HUES64 (cell line): ENCODE data around the gene CCDC152.

Source experiments
- H3K27ac ChIP-seq: 2 replicates; pipeline ENCODE4 v1.7.0; 2013; ENCODE audit warnings: low read depth, low read length, inconsistent platforms
- H3K27me3 ChIP-seq: 2 replicates; pipeline ENCODE4 v1.6.1; 2013; ENCODE audit warnings: mild to moderate bottlenecking, low read length; ENCODE audit not compliant: insufficient read depth
- H3K36me3 ChIP-seq: 2 replicates; pipeline ENCODE4 v1.6.1; 2013; ENCODE audit warnings: mild to moderate bottlenecking, low read length; ENCODE audit not compliant: insufficient read depth
- H3K4me1 ChIP-seq: 2 replicates; pipeline ENCODE4 v1.6.1; 2013; ENCODE audit warnings: mild to moderate bottlenecking, low read length, moderate library complexity; ENCODE audit not compliant: insufficient read depth
- H3K4me3 ChIP-seq: 2 replicates; pipeline ENCODE4 v1.5.1; 2013; ENCODE audit warnings: mild to moderate bottlenecking, low read length, moderate library complexity
- H3K9ac ChIP-seq: 2 replicates; pipeline ENCODE4 v1.6.1; 2013; ENCODE audit warnings: mild to moderate bottlenecking, low read depth, low read length
- H3K9me3 ChIP-seq: 2 replicates; pipeline ENCODE4 v1.6.1; 2013; ENCODE audit warnings: low read depth, low read length; ENCODE audit not compliant: insufficient read depth
- WGBS: fragments of 150-250, 120-280 bp; methylation state at CpG from one replicate; pipeline ENCODE4 v1.1.7; 2013; ENCODE audit warnings: missing lambda C conversion rate; 5-methylcytosine and 5-hydroxymethylcytosine counted together

The CCDC152 gene

GRCh38 chr5:42804717-42805339 is 48.2 kb downstream of the CCDC152 start:
- Histone ChIP-seq H3K4me1 (peaks cover 1% of the 10 kb centered on the region; the same call in 1 of the 2 replicates), H3K4me3 (no peak overlapping the region), H3K9me3 (no peaks in the 10 kb centered on the region), H3K36me3 (peaks cover 35% of the 10 kb centered on the region), H3K9ac (no peak overlapping the region), H3K27ac (no peak overlapping the region), H3K27me3 (no peaks in the 10 kb centered on the region)
- WGBS: 100% methylated on average over 2 of the region's 4 CpGs

- H3K9me3 ChIP-seq: no peaks in the 10 kb centered on the region
- H3K27ac ChIP-seq: no peak overlapping the region
- H3K4me1 ChIP-seq: peaks cover 12% of the 10 kb centered on the region
- 95% methylated on average over 2 of the region's 2 CpGs for WGBS
- no peak overlapping the region for H3K4me3 ChIP-seq
- H3K36me3 ChIP-seq: peaks cover 35% of the 10 kb centered on the region
- H3K9ac ChIP-seq: no peak overlapping the region
- no peaks in the 10 kb centered on the region for H3K27me3 ChIP-seq
These were observed 49.5 kb downstream of the CCDC152 start for GRCh38 chr5:42806004-42806700.

GRCh38 chr5:42806701-42807262 is 50.2 kb downstream of the CCDC152 start:
- whole genome bisulfite sequencing: 93% methylated on average over 1 of the region's 3 CpGs
- H3K4me1 ChIP-seq: peaks cover 18% of the 10 kb centered on the region
- H3K9ac ChIP-seq: no peak overlapping the region
- H3K9me3 ChIP-seq: no peaks in the 10 kb centered on the region
- no peak overlapping the region for H3K4me3 ChIP-seq
- H3K27me3 ChIP-seq: no peaks in the 10 kb centered on the region
- H3K36me3 ChIP-seq: peaks cover 30% of the 10 kb centered on the region
- H3K27ac ChIP-seq: no peak overlapping the region

GRCh38 chr5:42807722-42808447 is 51.3 kb downstream of the CCDC152 start:
- WGBS: 87% methylated on average over 2 of the region's 2 CpGs

GRCh38 chr5:42808888-42809611 is 52.4 kb downstream of the CCDC152 start:
- Histone ChIP-seq H3K4me1 (peaks cover 35% of the 10 kb centered on the region), H3K9ac (no peak overlapping the region), H3K4me3 (no peak overlapping the region), H3K9me3 (no peaks in the 10 kb centered on the region), H3K36me3 (peaks cover 26% of the 10 kb centered on the region), H3K27ac (no peak overlapping the region), H3K27me3 (no peaks in the 10 kb centered on the region)
- 98% methylated on average over 4 of the region's 4 CpGs for WGBS

More at GRCh38 chr5:42807722-42808447, 51.3 kb downstream of the CCDC152 start:
- Histone ChIP-seq H3K27me3 (no peaks in the 10 kb centered on the region), H3K9me3 (no peaks in the 10 kb centered on the region), H3K4me1 (peaks cover 28% of the 10 kb centered on the region), H3K9ac (no peak overlapping the region), H3K36me3 (peaks cover 26% of the 10 kb centered on the region), H3K27ac (no peak overlapping the region), H3K4me3 (no peak overlapping the region)

GRCh38 chr5:42810834-42811590 is 54.4 kb downstream of the CCDC152 start:
- Histone ChIP-seq H3K27ac (peak overlapping the region; percentile 97; the same call in 1 of the 2 replicates), H3K9ac (peak overlapping the region; percentile 75), H3K4me1 (peaks cover 42% of the 10 kb centered on the region), H3K27me3 (no peaks in the 10 kb centered on the region), H3K4me3 (peak overlapping the region; percentile 48), H3K36me3 (peaks cover 16% of the 10 kb centered on the region), H3K9me3 (no peaks in the 10 kb centered on the region)
- WGBS: 100% methylated on average over 1 of the region's 3 CpGs

GRCh38 chr5:42811591-42812446 is 55.2 kb downstream of the CCDC152 start, which contains the start of gene SELENOP:
TSS of gene SELENOP (minus strand) at chr5:42811892. CDS start at chr5:42808353, 3,539 bp downstream.
- H3K27me3 ChIP-seq: no peaks in the 10 kb centered on the region
- H3K9me3 ChIP-seq: no peaks in the 10 kb centered on the region
- peak within 1 kb of the TSS; percentile 48 for H3K4me3 ChIP-seq
- peaks cover 8% of the 10 kb centered on the region; the same call in 1 of the 2 replicates for H3K36me3 ChIP-seq
- peak within 1 kb of the TSS; percentile 97 for H3K27ac ChIP-seq
- peaks cover 45% of the 10 kb centered on the region for H3K4me1 ChIP-seq
- WGBS: 27% methylated on average over 5 of the region's 8 CpGs
- H3K9ac ChIP-seq: peak within 1 kb of the TSS; percentile 75

- no peaks in the 10 kb centered on the region for H3K27me3 ChIP-seq
- H3K4me3 ChIP-seq: 0 out of 2 replicates have a peak overlapping the region, but pooled peaks have one; percentile 48
- H3K9ac ChIP-seq: no peak overlapping the region
- no peaks in the 10 kb centered on the region for H3K9me3 ChIP-seq
- peaks cover 4% of the 10 kb centered on the region; the same call in 1 of the 2 replicates for H3K36me3 ChIP-seq
- H3K27ac ChIP-seq: peak overlapping the region; percentile 97; the same call in 1 of the 2 replicates
- WGBS: 71% methylated on average over 2 of the region's 2 CpGs
- H3K4me1 ChIP-seq: peaks cover 45% of the 10 kb centered on the region
These were observed 56.0 kb downstream of the CCDC152 start for GRCh38 chr5:42812620-42813019.

GRCh38 chr5:42813533-42813932 is 56.9 kb downstream of the CCDC152 start:
- 24% methylated on average over 19 of the region's 19 CpGs for WGBS
- Histone ChIP-seq H3K27me3 (no peaks in the 10 kb centered on the region), H3K4me3 (no peak overlapping the region), H3K9me3 (no peaks in the 10 kb centered on the region), H3K4me1 (peaks cover 45% of the 10 kb centered on the region), H3K27ac (peak overlapping the region; percentile 77), H3K9ac (peak overlapping the region; percentile 51; the same call in 1 of the 2 replicates), H3K36me3 (no peaks in the 10 kb centered on the region)
